OCI-LY1 (cell line): ENCODE results near the gene EPB41L4A.
"Not testable (repeated sequence)": the region's sequence is repeated elsewhere in the genome, so short reads cannot be mapped to it uniquely, and the experiment has no call there.

Source experiments
- H2AFZ ChIP-seq: fragments of 200-600 bp; sonication (generic), shearing (Covaris generic); 2 replicates; pipeline ENCODE4 v1.6.0; 2014; ENCODE audit warnings: antibody characterized with exemption, mild to moderate bottlenecking, low read length
- H3F3A ChIP-seq: fragments of 200-600 bp; sonication (generic), shearing (Covaris generic); 2 replicates; pipeline ENCODE4 v1.6.0; 2014; ENCODE audit warnings: mild to moderate bottlenecking, antibody characterized with exemption, low read length, moderate library complexity; ENCODE audit not compliant: insufficient read depth
- H3K27ac ChIP-seq: fragments of 200-600 bp; sonication (generic); 2 replicates; pipeline ENCODE4 v1.5.1; 2014; ENCODE audit warnings: low read length, mixed run types, mild to moderate bottlenecking, low read depth; ENCODE audit not compliant: poor library complexity, severe bottlenecking
- H3K27me3 ChIP-seq: fragments of 200-600 bp; sonication (generic); 2 replicates; pipeline ENCODE4 v1.6.0; 2014; ENCODE audit warnings: antibody characterized with exemption, mild to moderate bottlenecking, low read length, moderate library complexity; ENCODE audit not compliant: insufficient read depth
- H3K36me3 ChIP-seq: fragments of 200-600 bp; sonication (generic); 2 replicates; pipeline ENCODE4 v1.6.1; 2014; ENCODE audit warnings: mild to moderate bottlenecking, antibody characterized with exemption, low read length, moderate library complexity, mixed read lengths; ENCODE audit not compliant: insufficient read depth
- H3K4me1 ChIP-seq: fragments of 200-600 bp; sonication (generic); 2 replicates; pipeline ENCODE4 v1.5.1; 2014; ENCODE audit warnings: mild to moderate bottlenecking, low read length, moderate library complexity; ENCODE audit not compliant: insufficient read depth, severe bottlenecking
- H3K4me2 ChIP-seq: fragments of 200-600 bp; sonication (generic), shearing (Covaris generic); 2 replicates; pipeline ENCODE4 v1.6.1; 2014; ENCODE audit warnings: low read length
- H3K4me3 ChIP-seq: fragments of 200-600 bp; sonication (generic); 2 replicates; pipeline ENCODE4 v1.5.1; 2014; ENCODE audit warnings: low read length, low read depth, mild to moderate bottlenecking, mixed read lengths; ENCODE audit not compliant: poor library complexity, severe bottlenecking
- H3K79me2 ChIP-seq: fragments of 200-600 bp; shearing (Covaris generic); 2 replicates; pipeline ENCODE4 v1.6.1; 2016; ENCODE audit warnings: mixed run types, low read length, mixed read lengths; ENCODE audit not compliant: insufficient read depth
- H3K9ac ChIP-seq: fragments of 200-600 bp; sonication (generic), shearing (Covaris generic); 2 replicates; pipeline ENCODE4 v1.6.1; 2014; ENCODE audit warnings: mild to moderate bottlenecking, low read length, mixed read lengths
- H3K9me2 ChIP-seq: fragments of 200-600 bp; sonication (generic), shearing (Covaris generic); 2 replicates; pipeline ENCODE4 v1.6.1; 2014; ENCODE audit warnings: low read depth, mild to moderate bottlenecking, low read length, mixed read lengths
- H3K9me3 ChIP-seq: fragments of 200-600 bp; shearing (Covaris generic); 2 replicates; pipeline ENCODE4 v1.6.1; 2014; ENCODE audit warnings: low read length, mixed read lengths
- H4K20me1 ChIP-seq: fragments of 200-600 bp; sonication (generic), shearing (Covaris generic); 2 replicates; pipeline ENCODE4 v1.6.0; 2016; ENCODE audit warnings: mild to moderate bottlenecking, low read length; ENCODE audit not compliant: insufficient read depth
- EZH2 ChIP-seq: fragments of 200-600 bp; sonication (generic), shearing (Covaris generic); IDR thresholded peaks from 2 replicates; pipeline ENCODE4 v1.8.0; 2017; ENCODE audit warnings: borderline replicate concordance, mixed run types, mild to moderate bottlenecking, antibody characterized with exemption, low read length, moderate library complexity, mixed read lengths
- TF ChIP-seq, protein P1 (sequence below): fragments of 200-600 bp; sonication (generic), shearing (Covaris generic); IDR thresholded peaks from 2 replicates; pipeline ENCODE4 v1.5.1; 2017; ENCODE audit warnings: mild to moderate bottlenecking, antibody characterized with exemption, low read length, moderate library complexity, mixed read lengths

EPB41L4A gene

DNA sequence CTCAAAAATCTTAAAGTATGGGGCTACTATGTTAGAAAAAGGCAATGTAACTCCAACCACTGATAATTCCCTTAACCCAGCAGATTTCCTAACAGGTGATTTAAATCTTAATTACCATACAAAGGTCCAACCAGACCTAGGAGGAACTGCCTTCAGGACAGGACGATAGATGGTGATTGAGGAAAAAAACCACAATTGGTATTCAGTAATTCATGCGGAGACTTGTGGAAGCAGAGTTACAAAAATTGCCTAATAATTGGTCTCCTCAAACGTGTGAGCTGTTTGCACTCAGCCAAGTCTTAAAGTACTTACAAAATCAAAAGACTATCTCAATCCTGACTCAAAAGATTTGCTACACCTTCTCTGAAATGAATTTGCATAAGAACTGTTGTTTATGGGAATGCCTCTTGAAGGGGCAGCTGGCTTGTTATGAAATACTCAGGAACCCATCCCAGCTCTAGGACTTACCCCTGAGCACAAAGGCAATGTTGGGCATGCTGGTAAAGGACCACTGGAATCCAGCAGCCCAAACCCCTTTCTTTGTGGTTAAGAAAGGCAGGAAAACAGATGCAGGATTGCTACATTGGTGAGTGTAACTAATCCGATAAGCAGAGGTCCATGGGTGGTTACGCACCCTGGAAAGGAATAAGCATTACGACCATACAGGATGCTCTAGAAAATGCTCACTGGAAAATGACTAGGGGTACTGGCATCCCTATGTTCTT, 26.7 kb upstream of the EPB41L4A start:
- Histone ChIP-seq H3K36me3 (no peaks in the 10 kb centered on the region), H3K27ac (no peak overlapping the region)

DNA sequence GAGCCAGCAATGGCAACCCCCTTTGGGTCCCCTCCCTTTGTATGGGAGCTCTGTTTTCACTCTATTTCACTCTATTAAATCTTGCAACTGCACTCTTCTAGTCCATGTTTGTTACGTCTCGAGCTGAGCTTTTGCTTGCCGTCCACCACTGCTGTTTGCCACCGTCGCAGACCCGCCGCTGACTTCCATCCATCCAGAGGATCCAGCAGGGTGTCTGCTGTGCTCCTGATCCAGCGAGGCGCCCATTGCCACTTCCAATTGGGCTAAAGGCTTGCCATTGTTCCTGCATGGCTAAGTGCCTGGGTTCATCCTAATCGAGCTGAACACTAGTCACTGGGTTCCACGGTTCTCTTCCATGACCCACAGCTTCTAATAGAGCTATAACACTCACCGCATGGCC, 24.9 kb upstream of the EPB41L4A start:
- H3K4me1 ChIP-seq, H3K4me2 ChIP-seq, H4K20me1 ChIP-seq, H2AFZ ChIP-seq, H3K27ac ChIP-seq, H3K9ac ChIP-seq, H3K9me2 ChIP-seq, H3K36me3 ChIP-seq, H3K79me2 ChIP-seq, H3K27me3 ChIP-seq, H3K9me3 ChIP-seq, H3F3A ChIP-seq, H3K4me3 ChIP-seq: not testable (repeated sequence)

More for the DNA sequence above, 26.7 kb upstream of the EPB41L4A start:
- H3K4me2 ChIP-seq: no peak overlapping the region
- no peaks in the 10 kb centered on the region for H3K79me2 ChIP-seq
- no peaks in the 10 kb centered on the region for H3K9me2 ChIP-seq
- H3K9me3 ChIP-seq: no peaks in the 10 kb centered on the region
- no peak overlapping the region for H3K4me3 ChIP-seq
- no peak for TF ChIP-seq EZH2
- TF ChIP-seq, protein P1, sequence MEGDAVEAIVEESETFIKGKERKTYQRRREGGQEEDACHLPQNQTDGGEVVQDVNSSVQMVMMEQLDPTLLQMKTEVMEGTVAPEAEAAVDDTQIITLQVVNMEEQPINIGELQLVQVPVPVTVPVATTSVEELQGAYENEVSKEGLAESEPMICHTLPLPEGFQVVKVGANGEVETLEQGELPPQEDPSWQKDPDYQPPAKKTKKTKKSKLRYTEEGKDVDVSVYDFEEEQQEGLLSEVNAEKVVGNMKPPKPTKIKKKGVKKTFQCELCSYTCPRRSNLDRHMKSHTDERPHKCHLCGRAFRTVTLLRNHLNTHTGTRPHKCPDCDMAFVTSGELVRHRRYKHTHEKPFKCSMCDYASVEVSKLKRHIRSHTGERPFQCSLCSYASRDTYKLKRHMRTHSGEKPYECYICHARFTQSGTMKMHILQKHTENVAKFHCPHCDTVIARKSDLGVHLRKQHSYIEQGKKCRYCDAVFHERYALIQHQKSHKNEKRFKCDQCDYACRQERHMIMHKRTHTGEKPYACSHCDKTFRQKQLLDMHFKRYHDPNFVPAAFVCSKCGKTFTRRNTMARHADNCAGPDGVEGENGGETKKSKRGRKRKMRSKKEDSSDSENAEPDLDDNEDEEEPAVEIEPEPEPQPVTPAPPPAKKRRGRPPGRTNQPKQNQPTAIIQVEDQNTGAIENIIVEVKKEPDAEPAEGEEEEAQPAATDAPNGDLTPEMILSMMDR: no peak
- H3K9ac ChIP-seq: no peak overlapping the region
- no peaks in the 10 kb centered on the region for H3F3A ChIP-seq
- H2AFZ ChIP-seq: no peak overlapping the region
- H3K27me3 ChIP-seq: no peaks in the 10 kb centered on the region
- H3K4me1 ChIP-seq: no peaks in the 10 kb centered on the region
- H4K20me1 ChIP-seq: no peaks in the 10 kb centered on the region

DNA sequence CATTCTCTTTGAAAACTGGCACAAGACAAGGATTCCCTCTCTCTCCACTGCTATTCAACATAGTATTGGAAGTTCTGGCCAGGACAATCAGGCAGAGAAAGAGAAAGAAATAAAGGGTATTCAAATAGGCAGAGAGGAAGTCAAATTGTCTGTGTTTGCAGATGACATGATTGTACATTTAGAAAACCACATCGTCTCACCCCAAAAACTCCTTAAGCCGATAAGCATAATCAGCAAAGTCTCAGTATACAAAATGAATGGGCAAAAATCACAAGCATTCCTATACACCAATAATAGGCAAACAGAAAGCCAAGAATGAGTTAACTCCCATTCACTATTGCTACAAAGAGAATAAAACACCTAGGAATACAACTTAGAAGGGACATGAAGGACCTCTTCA, 21.0 kb upstream of the EPB41L4A start:
- H3F3A ChIP-seq: no peaks in the 10 kb centered on the region
- no peaks in the 10 kb centered on the region for H3K9me3 ChIP-seq
- H2AFZ ChIP-seq: no peak overlapping the region
- H3K9me2 ChIP-seq: no peaks in the 10 kb centered on the region
- H3K36me3 ChIP-seq: no peaks in the 10 kb centered on the region
- no peak overlapping the region for H3K27ac ChIP-seq
- H3K9ac ChIP-seq: no peak overlapping the region
- H3K79me2 ChIP-seq: no peaks in the 10 kb centered on the region
- H3K4me3 ChIP-seq: no peak overlapping the region
- no peak for TF ChIP-seq EZH2
- TF ChIP-seq, protein P1: no peak
- H3K27me3 ChIP-seq: no peaks in the 10 kb centered on the region
- H4K20me1 ChIP-seq: no peaks in the 10 kb centered on the region
- no peaks in the 10 kb centered on the region for H3K4me1 ChIP-seq
- H3K4me2 ChIP-seq: no peak overlapping the region

GRCh38 chr5:112436144-112436543, 17.1 kb upstream of the EPB41L4A start:
- no peak overlapping the region for H2AFZ ChIP-seq
- no peak overlapping the region for H3K4me3 ChIP-seq
- H3K27ac ChIP-seq: no peak overlapping the region
- no peak overlapping the region for H3K9ac ChIP-seq
- H3K36me3 ChIP-seq: no peaks in the 10 kb centered on the region
- no peaks in the 10 kb centered on the region for H3K4me1 ChIP-seq
- TF ChIP-seq EZH2: no peak
- TF ChIP-seq, protein P1: no peak
- H3K79me2 ChIP-seq: no peaks in the 10 kb centered on the region
- H3K9me2 ChIP-seq: no peaks in the 10 kb centered on the region
- no peak overlapping the region for H3K4me2 ChIP-seq
- H4K20me1 ChIP-seq: no peaks in the 10 kb centered on the region
- H3K27me3 ChIP-seq: no peaks in the 10 kb centered on the region
- no peaks in the 10 kb centered on the region for H3K9me3 ChIP-seq
- no peaks in the 10 kb centered on the region for H3F3A ChIP-seq
